ENCODE measurements around the gene RRM1.
"Not testable (repeated sequence)": the region's sequence is repeated elsewhere in the genome, so short reads cannot be mapped to it uniquely, and the experiment has no call there.

RRM1 gene
- 67.4 reads per million, percentile 75 among the genes with 10 or more reads in this experiment for total RNA-seq

DNA sequence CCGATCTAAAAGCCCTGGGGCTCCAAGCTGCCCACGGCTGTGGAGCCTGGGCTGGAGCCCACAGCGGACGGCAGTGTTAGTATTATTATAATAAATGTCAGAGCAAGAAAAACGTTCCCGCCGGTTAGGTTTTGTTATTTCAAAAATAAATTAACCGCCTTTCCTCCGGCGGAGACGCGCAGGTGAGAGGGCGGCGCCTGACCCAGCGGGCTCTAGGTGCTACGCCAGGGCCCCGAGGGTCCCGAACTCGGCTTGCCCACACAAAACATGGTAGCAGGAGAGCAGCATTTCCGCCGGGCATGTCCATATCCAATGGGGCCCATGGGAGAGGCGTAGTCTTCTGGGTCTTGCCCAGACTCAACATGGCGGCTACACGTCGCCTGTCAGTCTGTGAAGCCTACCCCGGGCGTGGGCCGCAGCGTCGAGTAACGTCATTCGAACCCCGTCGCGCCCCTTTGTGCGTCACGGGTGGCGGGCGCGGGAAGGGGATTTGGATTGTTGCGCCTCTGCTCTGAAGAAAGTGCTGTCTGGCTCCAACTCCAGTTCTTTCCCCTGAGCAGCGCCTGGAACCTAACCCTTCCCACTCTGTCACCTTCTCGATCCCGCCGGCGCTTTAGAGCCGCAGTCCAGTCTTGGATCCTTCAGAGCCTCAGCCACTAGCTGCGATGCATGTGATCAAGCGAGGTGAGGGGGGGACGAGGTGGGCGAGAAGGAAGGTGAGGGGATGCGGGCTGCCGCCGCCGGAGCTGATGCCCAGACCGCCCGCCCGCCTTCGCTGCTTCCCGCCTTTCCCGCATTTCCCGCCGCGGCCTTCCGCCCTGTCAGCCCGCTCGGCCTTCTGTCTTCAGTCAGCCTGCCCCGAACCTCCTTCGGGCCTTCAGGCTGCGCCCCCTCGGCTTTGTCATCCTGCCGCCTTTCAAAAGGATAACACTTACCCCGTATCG lies at the start of gene RRM1:
Gene RRM1 (plus strand): TSS at position 452 of the 944 bp plus-strand sequence. CDS start 214 bp downstream, at position 666.
- DNase-seq = peak; percentile 90

DNA sequence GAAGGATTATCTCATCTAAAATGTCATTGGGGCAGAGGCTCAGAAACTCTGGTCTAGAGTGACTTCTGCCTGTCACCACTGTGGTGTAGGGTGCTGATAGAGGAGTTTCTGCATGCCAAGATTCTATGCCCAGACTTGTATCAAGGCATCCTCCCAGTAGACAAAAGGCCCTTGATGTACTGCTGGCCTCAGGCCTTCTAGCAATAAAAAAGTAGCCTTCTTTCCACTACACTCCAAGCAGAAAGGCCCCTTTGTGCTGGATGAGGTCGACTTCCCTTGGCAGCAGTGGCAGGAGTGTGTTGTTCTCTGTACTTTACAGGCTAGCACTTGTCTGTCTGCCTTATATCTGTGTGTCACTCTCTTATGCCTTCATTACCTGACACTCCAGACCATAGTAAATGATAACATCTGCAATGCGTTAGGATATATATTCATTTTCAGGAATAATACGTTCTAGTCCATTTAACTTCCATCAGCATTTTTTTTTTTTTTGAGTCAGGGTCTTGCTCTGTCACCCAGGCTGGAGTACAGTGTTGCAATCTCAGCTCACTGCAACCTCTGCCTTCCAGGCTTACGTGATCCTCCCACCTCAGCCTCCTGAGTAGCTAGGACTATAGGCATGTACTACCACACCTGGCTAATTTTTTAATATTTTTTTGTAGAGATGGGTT lies 49.5 kb upstream of the RRM1 start:
- DNase-seq = no peak

DNA sequence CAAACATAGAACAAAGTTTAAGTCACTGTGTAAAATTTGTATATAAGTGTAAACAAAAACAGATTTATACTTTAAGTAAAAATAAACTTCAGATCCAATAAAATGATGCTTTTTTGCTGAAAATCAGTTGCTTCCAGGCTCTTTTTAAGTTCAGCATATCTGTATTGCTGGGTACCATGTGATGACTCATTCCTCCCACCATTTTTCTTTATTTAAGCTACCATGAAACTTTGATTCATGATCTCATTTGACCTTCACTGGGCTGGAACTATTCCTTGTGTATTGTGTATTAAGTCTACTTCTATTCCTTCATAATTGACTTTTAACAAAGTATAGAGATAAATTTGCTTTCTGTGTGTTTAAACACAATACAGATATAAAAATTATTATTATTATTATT lies 46.3 kb upstream of the RRM1 start:
- no peak for DNase-seq

DNA sequence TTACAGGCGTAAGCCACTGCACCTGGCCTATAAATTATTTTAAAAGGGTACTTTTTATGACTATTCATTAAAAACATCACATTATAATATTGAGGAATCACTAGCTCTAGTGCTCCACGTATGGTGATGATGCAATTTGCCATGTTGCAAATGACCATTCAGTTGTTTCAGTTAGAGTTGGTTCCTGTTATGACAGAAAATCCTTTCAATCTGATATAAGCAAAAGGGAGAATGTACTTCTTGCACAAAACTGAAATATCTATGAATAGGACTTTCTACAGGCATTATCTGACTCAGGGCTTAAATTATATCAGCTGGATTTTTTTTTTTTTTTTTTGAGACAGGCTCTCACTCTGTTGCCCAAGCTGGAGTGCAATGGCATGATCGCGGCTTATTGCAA lies 45.6 kb upstream of the RRM1 start:
- no peak for DNase-seq

DNA sequence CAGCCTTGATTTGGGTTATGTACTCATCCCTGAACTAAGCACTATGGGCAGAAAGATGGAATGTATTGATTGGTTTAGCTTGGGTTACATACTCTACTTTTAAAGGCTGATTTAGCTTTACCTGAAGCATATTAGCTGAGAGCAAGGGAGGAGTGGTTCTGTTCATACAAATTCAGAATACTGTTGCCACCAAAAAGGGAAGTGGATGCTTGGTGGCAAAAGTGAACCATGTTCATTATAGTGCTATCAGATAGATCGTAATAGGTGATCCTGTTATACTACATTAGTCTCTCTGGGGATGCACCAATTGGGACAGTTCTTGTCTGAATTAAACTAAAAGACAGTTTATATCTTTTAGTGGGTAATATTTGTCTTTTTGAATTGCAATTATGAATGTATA lies 44.5 kb upstream of the RRM1 start:
- no peak for DNase-seq

DNA sequence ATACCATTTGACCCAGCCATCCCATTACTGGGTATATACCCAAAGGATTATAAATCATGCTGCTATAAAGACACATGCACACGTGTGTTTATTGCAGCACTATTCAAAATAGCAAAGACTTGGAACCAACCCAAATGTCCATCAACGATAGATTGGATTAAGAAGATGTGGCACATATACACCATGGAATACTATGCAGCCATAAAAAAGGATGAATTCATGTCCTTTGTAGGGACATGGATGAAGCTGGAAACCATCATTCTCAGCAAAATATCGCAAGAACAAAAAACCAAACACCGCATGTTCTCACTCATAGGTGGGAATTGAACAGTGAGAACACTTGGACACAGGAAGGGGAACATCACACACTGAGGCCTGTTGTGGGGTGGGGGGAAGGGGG lies 41.4 kb upstream of the RRM1 start:
- not testable (repeated sequence) for DNase-seq

DNA sequence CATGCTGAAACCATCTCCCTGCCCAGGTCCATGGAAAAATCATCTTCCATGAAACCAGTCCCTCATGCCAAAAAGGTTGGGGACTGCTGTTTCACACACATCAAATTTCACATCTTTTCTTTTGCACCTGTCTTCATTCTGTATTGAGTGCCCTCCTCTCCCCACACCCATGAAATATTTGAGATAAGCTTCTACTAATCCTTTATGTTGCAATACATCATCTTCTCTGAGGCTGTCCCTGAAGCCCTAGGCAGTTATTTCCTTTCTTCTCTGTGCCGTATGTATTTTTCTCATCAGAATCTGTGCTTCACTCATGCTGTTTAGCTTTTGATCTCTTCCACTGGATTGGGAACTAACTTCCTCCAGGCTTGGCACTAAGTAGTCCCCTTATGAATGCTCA lies 40.0 kb upstream of the RRM1 start:
- DNase-seq = no peak

DNA sequence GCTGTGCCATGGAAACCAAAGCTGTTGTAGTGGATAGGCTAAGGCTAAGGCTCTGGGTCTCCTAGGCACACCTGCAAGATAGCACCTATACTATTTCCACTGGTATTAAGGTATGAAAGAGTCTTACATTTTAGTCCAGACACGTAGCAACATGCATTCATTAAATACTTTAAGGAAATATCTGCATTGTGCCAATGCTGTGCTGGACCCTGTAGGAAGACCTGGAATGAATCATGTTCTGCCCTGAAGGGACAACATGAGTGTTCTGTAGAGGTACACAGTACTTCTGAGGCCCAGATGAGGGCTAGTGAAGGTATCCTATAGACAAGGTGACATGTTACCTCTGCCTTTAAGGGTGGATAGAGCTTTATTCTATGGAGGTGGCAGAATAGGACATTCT lies 35.2 kb upstream of the RRM1 start:
- DNase-seq = no peak

DNA sequence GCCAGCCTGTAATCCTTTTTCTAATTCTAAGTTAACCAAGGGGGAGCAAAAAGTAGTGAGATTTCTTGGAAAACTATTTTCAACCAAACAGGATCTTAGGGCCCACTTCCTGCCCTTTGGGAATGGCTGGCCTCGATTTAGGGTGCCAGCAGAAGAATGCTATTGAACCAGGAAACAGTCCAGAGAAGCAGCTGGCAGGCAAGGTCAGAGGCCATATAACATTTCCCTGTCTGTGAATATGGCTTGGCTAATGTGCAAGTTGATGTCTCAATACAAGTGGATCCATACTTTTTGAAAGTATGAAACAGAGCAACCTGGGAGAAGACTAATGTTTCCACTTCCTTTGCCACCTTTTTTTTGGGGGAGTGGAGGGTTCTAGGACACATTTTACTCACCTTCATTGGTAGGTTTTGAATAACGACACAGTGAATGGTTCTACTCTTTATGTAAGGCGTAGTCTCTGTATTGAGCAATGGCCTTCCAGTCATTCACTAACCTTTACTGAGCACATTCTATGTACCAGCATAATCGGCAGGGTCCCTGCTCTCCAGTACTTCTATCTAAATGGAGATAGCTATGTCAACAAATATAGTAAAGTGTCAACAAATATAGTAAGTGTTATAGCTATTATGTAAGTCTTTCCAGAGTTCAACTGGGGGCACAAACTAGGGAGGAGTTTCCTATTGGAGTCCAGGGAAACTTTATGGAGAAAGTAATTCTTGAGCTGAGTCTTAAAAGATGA lies 34.2 kb upstream of the RRM1 start:
- no peak for DNase-seq

DNA sequence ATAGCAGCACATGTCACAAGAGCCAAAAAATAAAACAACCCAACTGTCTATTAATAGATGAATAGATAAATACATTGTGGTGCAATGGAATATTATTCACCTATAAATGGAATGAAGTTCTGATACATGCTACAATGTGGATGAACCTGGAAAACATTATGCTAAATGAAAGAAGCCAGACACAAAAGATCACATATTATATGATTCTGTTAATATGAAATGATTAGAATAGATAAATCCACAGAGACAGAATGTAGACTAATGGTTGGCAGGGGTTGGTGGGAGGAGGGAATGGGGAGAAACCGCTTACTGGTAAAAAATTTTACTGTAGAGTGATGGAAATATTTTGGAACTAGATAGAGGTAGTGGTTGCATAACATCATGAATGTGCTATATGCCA lies 32.9 kb upstream of the RRM1 start:
- no peak for DNase-seq

DNA sequence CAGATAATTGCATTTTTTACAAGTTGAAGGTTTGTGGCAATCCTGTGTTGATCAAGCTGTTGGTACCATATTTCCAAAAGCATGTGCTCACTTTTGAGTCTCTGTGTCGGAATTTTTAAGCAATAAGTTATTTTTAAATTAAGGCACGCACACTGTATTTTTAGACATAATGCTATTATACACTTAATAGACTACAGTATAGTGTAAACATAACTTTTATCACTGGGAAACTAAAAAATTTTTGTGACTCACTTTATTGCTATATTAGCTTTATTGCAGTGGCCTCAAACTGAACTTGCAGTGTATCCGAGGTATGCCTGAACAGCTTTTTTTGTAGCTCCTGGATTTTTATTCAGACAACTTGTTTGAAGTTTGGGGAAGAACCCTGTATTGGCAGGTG lies 31.3 kb upstream of the RRM1 start:
- DNase-seq = no peak

DNA sequence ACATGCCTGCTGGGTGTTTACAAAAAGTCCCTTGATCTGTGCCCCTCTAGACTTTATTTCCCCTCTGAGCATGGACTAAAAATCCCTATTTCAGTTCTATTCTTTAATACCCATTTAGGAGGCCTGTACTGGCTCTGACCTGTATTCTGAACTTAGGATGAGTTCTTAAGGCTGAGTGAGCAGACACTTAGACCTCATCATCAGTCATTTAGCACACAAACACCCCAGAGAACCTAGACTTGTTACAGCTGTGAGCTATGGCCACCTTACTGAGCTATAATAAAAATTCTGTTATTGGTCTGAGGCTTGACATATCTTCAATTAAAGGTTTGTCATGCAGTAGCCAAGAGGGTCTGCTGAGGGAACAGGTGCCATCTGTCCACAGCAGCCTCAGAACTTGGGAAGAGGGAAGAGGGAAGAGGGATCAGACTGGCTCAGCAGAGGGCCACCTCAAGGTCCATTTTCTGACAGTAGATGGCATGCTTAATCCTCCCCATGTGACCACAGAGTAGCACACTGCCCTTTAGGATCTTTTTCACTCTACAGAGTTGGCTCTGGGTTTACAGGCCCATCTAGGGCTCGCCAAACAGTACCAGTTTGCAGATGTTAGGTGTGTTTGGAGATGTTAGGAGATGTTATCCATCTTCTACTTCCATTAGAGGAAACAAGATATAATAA lies 30.2 kb upstream of the RRM1 start:
- no peak for DNase-seq

DNA sequence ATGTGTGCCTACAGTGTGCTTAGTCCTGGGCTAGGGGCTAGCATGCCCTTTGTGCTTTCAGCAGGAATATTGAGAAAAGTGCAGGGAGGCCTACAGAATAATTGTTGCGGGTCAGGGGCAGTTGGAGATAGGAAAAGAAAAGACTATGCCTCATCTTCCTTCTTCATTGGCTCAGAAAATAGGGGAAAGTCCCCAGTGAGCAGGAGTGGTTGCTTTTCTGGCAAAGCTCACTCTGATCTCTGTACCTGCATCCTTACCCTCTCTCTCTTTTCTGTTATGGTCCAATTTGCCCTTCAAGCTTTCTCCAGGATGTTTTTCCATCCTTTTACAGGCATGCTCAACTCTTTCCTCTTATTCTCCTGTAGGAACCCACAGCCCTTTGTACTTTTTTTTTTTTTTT lies 29.5 kb upstream of the RRM1 start:
- DNase-seq = no peak

DNA sequence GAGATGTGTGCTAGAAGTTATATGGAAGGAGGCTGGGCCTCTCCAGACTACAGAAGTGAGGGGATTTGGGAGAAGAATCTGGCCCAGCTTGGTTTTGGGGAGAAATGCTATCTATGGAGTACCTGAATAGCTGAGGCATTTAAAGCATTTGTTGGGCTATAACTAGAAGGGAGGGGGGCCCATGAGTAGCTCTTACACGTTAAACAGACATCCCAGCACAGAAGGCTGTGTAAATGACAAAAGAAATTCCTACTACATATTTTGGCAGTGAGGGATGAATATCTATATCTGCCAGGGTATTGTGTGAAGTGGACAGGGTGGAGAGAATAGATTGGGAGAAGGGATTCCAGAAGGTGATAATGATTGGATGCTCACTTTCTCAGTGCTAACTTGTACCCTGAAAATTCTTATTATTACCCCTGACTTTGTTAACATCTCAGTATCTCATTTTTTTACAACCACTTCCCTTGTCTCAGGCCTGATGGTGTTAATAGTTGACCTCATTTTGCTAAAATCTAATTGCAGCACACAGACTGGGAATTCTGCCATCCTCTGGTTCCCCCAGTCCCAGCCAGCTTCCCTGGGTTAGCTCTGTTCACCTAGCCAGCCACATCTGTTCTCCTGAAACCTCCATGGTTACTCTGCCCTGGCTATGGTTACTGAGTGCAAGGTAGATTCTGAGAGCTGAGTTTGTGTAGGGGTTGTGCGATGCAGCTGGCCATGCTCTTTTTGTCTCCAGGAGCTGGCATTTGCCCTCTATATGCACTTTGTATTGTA lies 28.8 kb upstream of the RRM1 start:
- no peak for DNase-seq

DNA sequence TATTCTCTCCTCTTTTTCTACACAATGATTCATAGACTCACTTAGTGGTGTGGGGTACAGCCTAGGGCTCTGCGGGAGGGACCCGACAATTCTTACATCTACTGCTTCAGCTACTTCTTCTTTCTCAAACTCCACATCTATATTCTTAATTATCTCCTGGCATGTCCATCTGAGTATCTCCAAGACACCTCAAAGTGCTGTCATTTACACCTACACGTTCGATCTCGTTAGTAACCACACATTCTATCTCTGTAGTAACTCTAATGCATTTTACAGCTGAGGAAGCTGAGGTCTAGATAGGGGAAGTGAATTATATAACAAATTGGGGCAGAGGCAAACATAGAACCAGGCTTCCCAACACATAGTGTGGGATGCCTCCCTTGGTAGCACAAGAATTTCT lies 27.7 kb upstream of the RRM1 start:
- no peak for DNase-seq

DNA sequence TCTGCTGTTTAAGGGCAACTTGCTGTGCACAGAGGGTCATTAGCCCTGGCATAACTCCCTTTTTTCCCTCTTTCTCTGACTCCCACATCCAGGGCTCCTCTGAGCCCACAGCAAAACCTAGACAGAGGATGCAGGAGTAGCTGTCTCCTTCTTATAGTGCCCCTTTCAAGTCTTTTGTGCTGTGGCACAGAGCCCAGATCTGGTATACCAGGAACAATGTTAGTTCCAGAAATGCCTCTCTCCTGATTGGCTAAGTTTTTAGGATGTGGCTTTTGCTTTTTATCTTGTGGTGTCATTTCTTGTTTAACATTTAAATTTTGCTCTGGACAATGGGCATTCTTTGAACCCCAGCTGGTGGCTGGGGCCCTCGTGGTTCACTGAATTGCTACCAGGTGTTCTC lies 25.6 kb upstream of the RRM1 start:
- no peak for DNase-seq

DNA sequence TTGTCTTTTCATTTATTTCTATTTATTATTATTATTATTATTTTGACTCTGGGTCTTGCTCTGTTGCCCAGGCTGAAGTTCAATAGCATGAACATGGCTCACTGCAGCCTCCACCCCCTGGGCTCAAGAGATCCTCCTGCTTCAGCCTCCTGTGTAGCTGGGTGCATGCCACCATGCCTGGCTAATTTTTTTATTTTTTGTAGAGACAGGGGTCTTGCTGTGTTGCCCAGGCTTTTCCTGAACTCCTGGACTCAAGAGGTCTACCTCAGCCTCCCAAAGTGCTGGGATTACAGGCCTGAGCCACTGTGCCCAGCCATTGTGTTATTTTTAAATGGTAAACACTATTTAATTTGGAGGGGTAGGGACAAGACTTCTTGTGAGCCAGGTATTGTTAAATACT lies 23.3 kb upstream of the RRM1 start:
- DNase-seq = no peak

DNA sequence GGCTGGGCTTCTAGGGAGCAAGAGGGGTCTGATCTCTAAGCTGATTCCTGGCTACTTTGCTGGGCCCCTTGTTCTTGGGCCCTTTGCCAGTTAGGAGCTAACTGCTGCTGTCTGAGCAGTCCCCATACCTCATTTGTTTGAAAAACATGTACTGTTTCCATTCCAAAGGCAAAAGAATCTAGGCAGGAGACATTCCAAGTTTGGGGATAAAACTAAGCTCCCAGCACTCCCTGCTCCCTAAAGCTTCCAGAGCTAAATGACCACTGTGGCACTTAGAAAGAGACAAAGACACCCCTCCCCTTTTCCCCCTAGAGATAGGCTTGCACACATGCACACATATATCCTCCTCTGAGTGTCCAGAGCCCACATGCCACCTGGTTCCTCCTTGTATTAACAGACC lies 22.7 kb upstream of the RRM1 start:
- DNase-seq = no peak

DNA sequence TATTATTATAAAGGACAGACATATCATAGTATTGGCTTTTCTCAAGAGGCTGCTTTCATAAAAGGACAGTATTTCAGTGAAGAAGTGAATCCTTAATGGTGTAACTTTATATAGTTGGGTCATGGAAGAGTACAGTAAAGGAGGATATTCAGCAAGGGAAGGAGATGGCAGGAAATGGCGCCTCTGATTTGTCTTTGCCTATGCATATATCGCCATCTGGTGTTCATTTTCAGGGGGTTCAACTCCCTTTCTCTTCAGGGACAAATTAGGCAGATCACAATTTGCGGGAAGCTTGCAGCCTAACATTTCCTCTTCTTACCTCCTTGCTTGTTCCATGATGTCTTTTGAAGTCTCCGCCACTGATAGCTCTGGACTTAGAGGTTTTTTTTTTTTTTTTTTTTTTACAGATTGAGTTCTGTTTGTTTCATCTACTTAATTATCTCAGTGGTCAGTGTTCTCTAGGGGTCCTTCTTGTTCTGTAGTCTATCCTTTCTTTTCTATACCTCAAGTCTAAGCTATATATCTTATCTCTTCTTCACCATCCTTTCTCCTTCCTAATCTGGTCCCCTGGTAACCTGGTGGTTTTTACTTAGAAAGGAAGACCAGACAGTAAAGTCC lies 21.8 kb upstream of the RRM1 start:
- DNase-seq = peak; percentile 51

DNA sequence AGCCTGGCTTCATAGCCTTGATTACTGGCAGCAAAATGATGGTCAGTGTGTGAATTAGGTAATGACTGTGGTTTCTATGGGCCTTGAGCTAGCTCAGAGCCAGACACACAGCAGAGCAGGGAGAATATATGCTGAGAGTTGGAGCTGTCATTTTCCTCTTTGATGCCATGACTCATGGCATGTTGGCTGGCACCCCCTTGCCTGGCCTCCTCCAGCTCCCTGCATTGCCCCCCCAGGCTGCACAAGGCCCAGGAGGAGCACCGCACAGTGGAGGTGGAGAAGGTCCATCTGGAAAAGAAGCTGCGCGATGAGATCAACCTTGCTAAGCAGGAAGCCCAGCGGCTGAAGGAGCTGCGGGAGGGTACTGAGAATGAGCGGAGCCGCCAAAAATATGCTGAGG lies 20.3 kb upstream of the RRM1 start:
- no peak for DNase-seq

DNA sequence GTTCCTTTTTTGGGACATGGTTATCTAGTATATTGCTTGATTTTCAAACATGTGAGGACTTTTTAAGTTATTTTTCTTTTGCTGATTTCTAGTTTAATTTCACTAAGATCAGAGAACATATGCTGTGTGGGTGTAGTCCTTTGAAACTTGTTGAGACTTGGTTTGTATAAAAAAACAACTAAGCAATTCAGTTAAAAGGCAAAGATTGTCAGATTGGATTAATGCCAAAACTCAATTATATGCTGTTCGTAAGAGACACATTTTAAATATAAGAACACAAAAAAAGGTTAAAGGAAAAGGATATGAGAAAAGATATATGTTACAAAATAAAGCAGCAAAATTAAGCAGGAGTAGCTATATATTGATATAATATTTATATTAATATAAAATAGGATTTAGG lies 17.8 kb upstream of the RRM1 start:
- no peak for DNase-seq

DNA sequence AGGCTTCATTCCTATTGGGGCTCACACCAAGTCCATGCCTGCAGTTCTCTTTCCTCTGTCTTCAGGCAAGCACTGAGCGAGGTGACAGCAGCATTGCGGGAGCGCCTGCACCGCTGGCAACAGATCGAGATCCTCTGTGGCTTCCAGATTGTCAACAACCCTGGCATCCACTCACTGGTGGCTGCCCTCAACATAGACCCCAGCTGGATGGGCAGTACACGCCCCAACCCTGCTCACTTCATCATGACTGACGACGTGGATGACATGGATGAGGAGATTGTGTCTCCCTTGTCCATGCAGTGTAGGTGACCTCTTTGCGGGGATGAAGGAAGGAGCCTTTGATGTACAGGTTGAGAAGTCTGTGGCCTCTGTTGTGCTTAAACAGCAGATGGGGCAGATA lies 11.4 kb upstream of the RRM1 start:
- no peak for DNase-seq
